NOMO-1 (cell line): Measurements from ENCODE around the gene THRA.

Experiments used
- DNase-seq, 2 experiments: peaks; one replicate each; lab custom pipeline; 2025; ENCODE audit not compliant: unreplicated experiment in 2 of 2; lab: John Stamatoyannopoulos, UW

Gene THRA

GRCh38 chr17:40097087-40097486 lies 34.3 kb downstream of the THRA start:
- DNase-seq = no peak

- DNase-seq = no peak
These were observed 35.4 kb downstream of the THRA start for GRCh38 chr17:40097931-40098845.

- DNase-seq = peak; percentile 95 to 97
These were observed 36.3 kb downstream of the THRA start for GRCh38 chr17:40098846-40099618.

- peak; percentile 18 to 34 for DNase-seq
These were observed 37.1 kb downstream of the THRA start for GRCh38 chr17:40099619-40100418.

- no peak for DNase-seq
These were observed 37.6 kb downstream of the THRA start, which contains the start of gene NR1D1 for GRCh38 chr17:40100419-40100668. TSS of gene NR1D1 (minus strand) at chr17:40100589. CDS start at chr17:40100094, 495 bp downstream.

GRCh38 chr17:40100669-40101366 lies 38.1 kb downstream of the THRA start:
- peak; percentile 79 to 88 for DNase-seq

GRCh38 chr17:40101367-40102210 lies 38.8 kb downstream of the THRA start:
- no peak for DNase-seq

GRCh38 chr17:40103071-40103661 lies 40.4 kb downstream of the THRA start:
- DNase-seq = no peak

- DNase-seq = no peak
These were observed 40.9 kb downstream of the THRA start for GRCh38 chr17:40103688-40104087.

- no peak for DNase-seq
These were observed 42.1 kb downstream of the THRA start for GRCh38 chr17:40104594-40105486.

GRCh38 chr17:40105861-40106759 lies 43.3 kb downstream of the THRA start:
- DNase-seq = no peak

- no peak for DNase-seq
These were observed 44.2 kb downstream of the THRA start for GRCh38 chr17:40106760-40107521.

- DNase-seq = peak; percentile 40 to 46
These were observed 44.9 kb downstream of the THRA start for GRCh38 chr17:40107522-40108174.

- peak in 1 of 2 experiments; percentile 13 for DNase-seq
These were observed 46.4 kb downstream of the THRA start for GRCh38 chr17:40108970-40109824.
